ENCODE data around the gene ALMS1.
"Not testable (repeated sequence)": the region's sequence is repeated elsewhere in the genome, so short reads cannot be mapped to it uniquely, and the experiment has no call there.

Gene ALMS1

DNA sequence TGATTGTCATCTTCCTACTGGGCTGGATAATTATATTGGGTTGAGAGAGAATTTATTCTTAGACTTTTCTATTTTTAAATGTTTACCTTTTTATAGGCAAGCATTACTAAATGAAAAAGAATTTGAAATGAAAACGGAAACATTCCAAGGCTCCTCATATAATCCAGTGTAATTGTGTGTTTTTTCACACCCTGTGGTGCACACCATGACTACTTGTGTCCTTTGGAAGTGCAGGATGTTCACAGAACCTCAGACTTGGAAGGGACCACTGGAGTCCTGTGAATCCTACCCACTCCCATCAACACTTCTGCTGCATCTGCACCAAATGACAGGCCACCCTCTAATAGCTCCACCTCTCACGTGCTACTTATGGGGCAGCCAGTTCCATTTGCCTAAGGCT is 208.6 kb downstream of the ALMS1 start:
- Histone ChIP-seq H3K4me1 (ENCODE audit: insufficient read depth, low read length) (no peaks in the 10 kb centered on the region), H3K9me3 (ENCODE audit: low read length) (no peaks in the 10 kb centered on the region), H3K4me3 (ENCODE audit: low read depth in 1 of 2, low read length in 2 of 2) (no peak overlapping the region), H3K9ac (ENCODE audit: low read length) (no peak overlapping the region), H3K27ac (ENCODE audit: low read depth, low read length) (no peak overlapping the region), H3K36me3 (ENCODE audit: insufficient read depth, low read length) (no peaks in the 10 kb centered on the region), H3K27me3 (ENCODE audit: control insufficient read depth in 1 of 2, insufficient read depth in 2 of 2, low read length in 2 of 2) (no peaks in the 10 kb centered on the region)

- H3K9ac ChIP-seq (ENCODE audit: low read length), result no peak overlapping the region
- no peaks in the 10 kb centered on the region for H3K4me1 ChIP-seq (ENCODE audit: insufficient read depth, low read length)
- H3K27me3 ChIP-seq (ENCODE audit: control insufficient read depth in 1 of 2, insufficient read depth in 2 of 2, low read length in 2 of 2), result no peaks in the 10 kb centered on the region
- no peak overlapping the region for H3K27ac ChIP-seq (ENCODE audit: low read depth, low read length)
- no peaks in the 10 kb centered on the region for H3K9me3 ChIP-seq (ENCODE audit: low read length)
- H3K4me3 ChIP-seq (ENCODE audit: low read depth in 1 of 2, low read length in 2 of 2), result no peak overlapping the region
- peaks cover 19% of the 10 kb centered on the region for H3K36me3 ChIP-seq (ENCODE audit: insufficient read depth, low read length)
Observed at GRCh38 chr2:73601780-73602179, 216.1 kb downstream of the ALMS1 start.

DNA sequence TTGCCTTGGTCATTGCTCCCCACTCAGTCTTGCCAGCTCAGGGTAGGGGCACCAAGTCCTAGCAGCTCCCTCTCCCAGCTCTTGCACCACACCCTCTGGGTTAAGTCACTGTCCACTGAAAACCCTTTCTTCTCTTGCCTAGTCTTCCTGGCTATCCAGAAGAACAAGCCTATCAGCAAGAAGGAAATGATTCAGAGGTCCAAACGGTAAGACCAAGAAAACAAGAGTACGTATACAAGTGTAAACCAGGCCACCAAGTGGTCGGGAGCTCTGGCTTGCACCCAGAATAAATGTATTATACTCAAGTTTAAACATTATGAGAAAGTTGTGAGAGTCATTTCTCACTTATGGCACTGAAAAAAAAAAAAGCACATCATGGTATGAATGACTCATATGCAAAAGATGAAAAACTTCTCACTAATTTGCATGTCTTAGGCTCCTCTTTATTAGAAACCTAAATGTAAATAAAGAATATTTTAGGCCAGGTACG is 217.5 kb downstream of the ALMS1 start:
- not testable (repeated sequence) for H3K4me1 ChIP-seq (ENCODE audit: insufficient read depth, low read length); H3K9me3 ChIP-seq (ENCODE audit: low read length); H3K9ac ChIP-seq (ENCODE audit: low read length); H3K27me3 ChIP-seq (ENCODE audit: control insufficient read depth in 1 of 2, insufficient read depth in 2 of 2, low read length in 2 of 2); H3K4me3 ChIP-seq (ENCODE audit: low read depth in 1 of 2, low read length in 2 of 2); H3K27ac ChIP-seq (ENCODE audit: low read depth, low read length)
- H3K36me3 ChIP-seq (ENCODE audit: insufficient read depth, low read length), result peaks cover 19% of the 10 kb centered on the region

DNA sequence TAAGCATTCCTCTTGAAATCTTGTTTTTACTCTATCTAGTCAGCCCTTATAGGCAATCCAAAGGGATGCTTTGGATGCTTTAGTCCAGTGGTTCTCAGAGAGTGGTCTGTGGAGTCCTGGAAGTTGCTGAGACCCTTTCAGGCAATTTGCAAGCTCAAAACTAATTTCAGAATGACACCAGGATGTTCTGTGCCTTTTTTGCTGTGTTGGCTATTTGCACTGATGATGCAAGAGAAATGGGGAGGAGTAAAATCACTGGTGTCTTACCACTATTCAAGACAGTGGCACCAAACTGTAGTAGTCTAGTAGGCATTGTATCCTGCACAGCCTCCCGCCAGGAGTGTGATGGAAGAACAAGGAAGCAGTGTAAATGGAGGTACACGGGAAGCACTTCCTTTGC is 219.0 kb downstream of the ALMS1 start:
- H3K27me3 ChIP-seq (ENCODE audit: control insufficient read depth in 1 of 2, insufficient read depth in 2 of 2, low read length in 2 of 2); H3K9ac ChIP-seq (ENCODE audit: low read length); H3K4me3 ChIP-seq (ENCODE audit: low read depth in 1 of 2, low read length in 2 of 2); H3K9me3 ChIP-seq (ENCODE audit: low read length); H3K27ac ChIP-seq (ENCODE audit: low read depth, low read length); H3K4me1 ChIP-seq (ENCODE audit: insufficient read depth, low read length): not testable (repeated sequence)
- H3K36me3 ChIP-seq (ENCODE audit: insufficient read depth, low read length), result peaks cover 19% of the 10 kb centered on the region

DNA sequence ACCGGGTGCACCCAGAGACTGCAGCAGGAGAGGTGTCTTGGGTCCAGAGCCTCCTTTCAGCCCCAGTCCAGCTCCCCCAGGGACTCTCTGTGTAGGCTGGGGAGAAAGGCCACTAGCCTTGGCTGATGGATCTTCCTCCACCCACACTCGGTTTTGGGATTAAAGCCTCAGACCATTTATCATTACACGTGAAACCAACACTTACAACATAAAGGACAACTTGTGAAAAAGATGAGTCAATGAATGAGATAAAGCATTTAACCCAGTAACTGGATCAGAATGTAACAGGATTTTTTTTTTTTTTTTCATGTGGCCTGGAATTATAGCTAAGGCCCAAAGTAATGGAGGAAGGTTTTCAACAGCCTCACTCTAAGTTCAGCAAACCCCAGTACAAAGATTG is 224.5 kb downstream of the ALMS1 start:
- Histone ChIP-seq H3K9ac (ENCODE audit: low read length) (no peak overlapping the region), H3K27me3 (ENCODE audit: control insufficient read depth in 1 of 2, insufficient read depth in 2 of 2, low read length in 2 of 2) (no peaks in the 10 kb centered on the region), H3K4me3 (ENCODE audit: low read depth in 1 of 2, low read length in 2 of 2) (no peak overlapping the region), H3K4me1 (ENCODE audit: insufficient read depth, low read length) (no peaks in the 10 kb centered on the region), H3K36me3 (ENCODE audit: insufficient read depth, low read length) (no peaks in the 10 kb centered on the region), H3K27ac (ENCODE audit: low read depth, low read length) (no peak overlapping the region), H3K9me3 (ENCODE audit: low read length) (no peaks in the 10 kb centered on the region)

- Histone ChIP-seq H3K27me3 (ENCODE audit: control insufficient read depth in 1 of 2, insufficient read depth in 2 of 2, low read length in 2 of 2) (no peaks in the 10 kb centered on the region), H3K9ac (ENCODE audit: low read length) (no peak overlapping the region), H3K4me3 (ENCODE audit: low read depth in 1 of 2, low read length in 2 of 2) (no peak overlapping the region), H3K9me3 (ENCODE audit: low read length) (no peaks in the 10 kb centered on the region), H3K27ac (ENCODE audit: low read depth, low read length) (no peak overlapping the region), H3K36me3 (ENCODE audit: insufficient read depth, low read length) (no peaks in the 10 kb centered on the region), H3K4me1 (ENCODE audit: insufficient read depth, low read length) (no peaks in the 10 kb centered on the region)
Observed at GRCh38 chr2:73611193-73611592, 225.6 kb downstream of the ALMS1 start.

DNA sequence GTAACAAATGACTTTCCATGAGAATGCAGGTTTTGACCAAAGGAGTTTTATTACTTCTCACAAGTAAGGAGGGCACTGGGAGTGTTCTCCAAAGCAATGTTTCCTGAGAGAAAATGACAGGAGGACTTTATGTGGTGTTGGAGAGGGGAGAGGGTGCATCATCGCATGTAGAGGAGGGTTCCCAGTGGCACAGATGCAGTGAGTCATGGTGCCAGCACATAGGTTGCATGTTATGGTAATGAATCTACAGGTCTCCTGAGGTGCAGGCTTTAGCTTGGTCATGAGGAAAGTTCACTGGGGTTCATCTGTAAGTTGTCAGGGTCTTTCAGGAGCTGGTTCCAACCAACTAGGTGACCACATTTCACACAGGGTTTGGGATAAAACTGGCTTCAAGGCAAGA is 226.2 kb downstream of the ALMS1 start:
- no peaks in the 10 kb centered on the region for H3K9me3 ChIP-seq (ENCODE audit: low read length)
- H3K4me3 ChIP-seq (ENCODE audit: low read depth in 1 of 2, low read length in 2 of 2), result no peak overlapping the region
- H3K27me3 ChIP-seq (ENCODE audit: control insufficient read depth in 1 of 2, insufficient read depth in 2 of 2, low read length in 2 of 2), result no peaks in the 10 kb centered on the region
- H3K27ac ChIP-seq (ENCODE audit: low read depth, low read length), result no peak overlapping the region
- H3K9ac ChIP-seq (ENCODE audit: low read length), result no peak overlapping the region
- H3K4me1 ChIP-seq (ENCODE audit: insufficient read depth, low read length), result no peaks in the 10 kb centered on the region
- H3K36me3 ChIP-seq (ENCODE audit: insufficient read depth, low read length), result no peaks in the 10 kb centered on the region

DNA sequence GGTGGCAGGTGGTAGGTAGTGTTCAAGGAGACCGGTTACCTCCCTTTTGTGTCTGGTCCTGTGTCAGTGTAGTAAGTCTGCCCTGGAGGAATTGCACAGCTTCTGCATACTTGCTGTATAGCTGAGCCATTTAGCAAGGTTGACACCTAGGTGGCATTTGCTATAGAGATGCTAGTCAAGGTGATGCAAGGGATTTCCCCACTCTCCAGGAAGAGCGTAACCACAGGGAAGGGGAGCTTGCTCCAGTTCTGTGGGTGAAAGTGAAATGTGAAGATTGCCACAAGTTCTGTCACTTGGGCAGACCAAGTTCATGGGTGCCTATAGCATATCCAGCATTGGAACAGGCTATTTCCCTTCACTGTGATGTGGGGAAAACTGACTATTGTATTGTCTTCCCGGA is 228.5 kb downstream of the ALMS1 start:
- no peak overlapping the region for H3K4me3 ChIP-seq (ENCODE audit: low read depth in 1 of 2, low read length in 2 of 2)
- no peaks in the 10 kb centered on the region for H3K36me3 ChIP-seq (ENCODE audit: insufficient read depth, low read length)
- H3K9ac ChIP-seq (ENCODE audit: low read length), result no peak overlapping the region
- H3K9me3 ChIP-seq (ENCODE audit: low read length), result no peaks in the 10 kb centered on the region
- no peaks in the 10 kb centered on the region for H3K27me3 ChIP-seq (ENCODE audit: control insufficient read depth in 1 of 2, insufficient read depth in 2 of 2, low read length in 2 of 2)
- no peaks in the 10 kb centered on the region for H3K4me1 ChIP-seq (ENCODE audit: insufficient read depth, low read length)
- no peak overlapping the region for H3K27ac ChIP-seq (ENCODE audit: low read depth, low read length)

GRCh38 chr2:73614997-73615396 is 229.4 kb downstream of the ALMS1 start:
- Histone ChIP-seq H3K27ac (ENCODE audit: low read depth, low read length) (no peak overlapping the region), H3K4me3 (ENCODE audit: low read depth in 1 of 2, low read length in 2 of 2) (no peak overlapping the region), H3K4me1 (ENCODE audit: insufficient read depth, low read length) (no peaks in the 10 kb centered on the region), H3K36me3 (ENCODE audit: insufficient read depth, low read length) (no peaks in the 10 kb centered on the region), H3K9me3 (ENCODE audit: low read length) (no peaks in the 10 kb centered on the region), H3K9ac (ENCODE audit: low read length) (no peak overlapping the region), H3K27me3 (ENCODE audit: control insufficient read depth in 1 of 2, insufficient read depth in 2 of 2, low read length in 2 of 2) (no peaks in the 10 kb centered on the region)

- not testable (repeated sequence) for H3K36me3 ChIP-seq (ENCODE audit: insufficient read depth, low read length); H3K4me3 ChIP-seq (ENCODE audit: low read depth in 1 of 2, low read length in 2 of 2); H3K9ac ChIP-seq (ENCODE audit: low read length); H3K4me1 ChIP-seq (ENCODE audit: insufficient read depth, low read length); H3K9me3 ChIP-seq (ENCODE audit: low read length); H3K27ac ChIP-seq (ENCODE audit: low read depth, low read length); H3K27me3 ChIP-seq (ENCODE audit: control insufficient read depth in 1 of 2, insufficient read depth in 2 of 2, low read length in 2 of 2)
Observed at GRCh38 chr2:73619925-73620324, 234.3 kb downstream of the ALMS1 start.

- not testable (repeated sequence) for H3K9me3 ChIP-seq (ENCODE audit: low read length); H3K4me3 ChIP-seq (ENCODE audit: low read depth in 1 of 2, low read length in 2 of 2); H3K27me3 ChIP-seq (ENCODE audit: control insufficient read depth in 1 of 2, insufficient read depth in 2 of 2, low read length in 2 of 2); H3K9ac ChIP-seq (ENCODE audit: low read length); H3K27ac ChIP-seq (ENCODE audit: low read depth, low read length); H3K4me1 ChIP-seq (ENCODE audit: insufficient read depth, low read length); H3K36me3 ChIP-seq (ENCODE audit: insufficient read depth, low read length)
Observed at GRCh38 chr2:73624036-73624435, 238.4 kb downstream of the ALMS1 start.

DNA sequence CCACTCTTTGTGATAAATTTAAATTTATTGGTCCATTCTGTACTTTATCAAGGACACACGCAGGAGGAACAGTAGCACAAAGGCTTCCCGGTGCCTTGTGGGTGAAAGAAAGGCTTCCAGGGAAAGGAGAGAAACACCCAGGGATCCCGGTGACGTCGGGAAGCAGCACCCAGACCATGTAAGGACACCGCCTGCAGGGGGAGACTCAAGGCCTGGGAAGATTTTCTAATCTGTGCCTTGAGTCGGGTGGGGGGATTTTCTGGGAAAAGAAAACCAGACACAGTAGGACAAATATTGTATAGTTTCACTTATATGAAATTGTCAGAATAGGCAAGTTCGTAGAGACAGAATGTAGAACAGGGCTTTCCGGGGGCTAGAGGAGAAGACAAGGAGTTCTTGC is 239.0 kb downstream of the ALMS1 start:
- H3K9ac ChIP-seq (ENCODE audit: low read length); H3K4me1 ChIP-seq (ENCODE audit: insufficient read depth, low read length): not testable (repeated sequence)

More for the DNA sequence above, 239.0 kb downstream of the ALMS1 start:
- H3K4me3 ChIP-seq (ENCODE audit: low read depth in 1 of 2, low read length in 2 of 2); H3K27ac ChIP-seq (ENCODE audit: low read depth, low read length); H3K9me3 ChIP-seq (ENCODE audit: low read length); H3K27me3 ChIP-seq (ENCODE audit: control insufficient read depth in 1 of 2, insufficient read depth in 2 of 2, low read length in 2 of 2); H3K36me3 ChIP-seq (ENCODE audit: insufficient read depth, low read length): not testable (repeated sequence)

Measured in muscle layer of colon (tissue), 2 donors.